CD14-positive monocyte (primary cell): ENCODE results near the gene DEGS1. TPM values are rescaled to one million over a fixed set of nuclear protein-coding genes. Genes with fewer than 3 reads are reported as not detected.

ENCODE experiments used
- DNase-seq, 3 donors: peaks; one replicate each; pipeline ENCODE4 v3.0.0-alpha.2; 2011 to 2022
- H2AFZ ChIP-seq: 2 replicates; pipeline ENCODE4 v1.6.0; 2012; ENCODE audit warnings: mild to moderate bottlenecking, low read depth, low read length, inconsistent platforms; ENCODE audit not compliant: insufficient read depth, poor library complexity, severe bottlenecking
- H3K27ac ChIP-seq, 2 donors: 1 replicate in 1 of 2; 2 replicates in 1 of 2; pipeline ENCODE4 v1.5.1; 2012 to 2013; ENCODE audit warnings: low read length in 2 of 2, control low read depth in 1 of 2, inconsistent platforms in 1 of 2, low read depth in 1 of 2, mild to moderate bottlenecking in 1 of 2
- H3K27me3 ChIP-seq, 2 donors: one replicate each; pipeline versions ENCODE4 v1.6.0 to v1.6.1; 2011 to 2013; ENCODE audit warnings: low read length in 2 of 2; ENCODE audit not compliant: control insufficient read depth in 2 of 2, insufficient read depth in 2 of 2
- H3K36me3 ChIP-seq, 2 donors: replicated peaks in 1 of 2; 1 replicate in 1 of 2; 2 replicates in 1 of 2; pipeline versions ENCODE4 v1.5.1 to v1.6.1; 2012 to 2013; ENCODE audit warnings: low read length in 2 of 2, control low read depth in 1 of 2, inconsistent platforms in 1 of 2, mild to moderate bottlenecking in 1 of 2; ENCODE audit not compliant: insufficient read depth in 2 of 2, control insufficient read depth in 1 of 2
- H3K4me1 ChIP-seq, 2 donors: 1 replicate in 1 of 2; 2 replicates in 1 of 2; pipeline versions ENCODE4 v1.5.1 to v1.6.1; 2012 to 2013; ENCODE audit warnings: low read length in 2 of 2, control low read depth in 1 of 2, inconsistent platforms in 1 of 2, mild to moderate bottlenecking in 1 of 2, moderate library complexity in 1 of 2; ENCODE audit not compliant: insufficient read depth in 2 of 2, control insufficient read depth in 1 of 2
- H3K4me2 ChIP-seq: replicated peaks from 2 replicates; pipeline ENCODE3; 2012; ENCODE audit warnings: low read length, moderate library complexity, mild to moderate bottlenecking; ENCODE audit not compliant: poor library complexity, severe bottlenecking; ENCODE audit errors: extremely low read depth
- H3K4me3 ChIP-seq, 3 experiments: fragments of 200-600 bp in 1 of 3; sonication (generic) in 1 of 3; replicated peaks in 1 of 3; 1 replicate in 2 of 3; 2 replicates in 1 of 3; pipeline ENCODE4 v1.5.1; 2011 to 2013; ENCODE audit warnings: low read length in 3 of 3, mild to moderate bottlenecking in 3 of 3, control low read depth in 2 of 3, low read depth in 2 of 3, inconsistent platforms in 1 of 3, moderate library complexity in 1 of 3
- H3K79me2 ChIP-seq: 2 replicates; pipeline ENCODE4 v1.6.0; 2012; ENCODE audit warnings: mild to moderate bottlenecking, control low read depth, inconsistent platforms, low read length, moderate library complexity; ENCODE audit not compliant: insufficient read depth
- H3K9ac ChIP-seq: 2 replicates; pipeline ENCODE4 v1.6.0; 2017; ENCODE audit warnings: low read length, mild to moderate bottlenecking; ENCODE audit not compliant: insufficient read depth, poor library complexity, severe bottlenecking
- H3K9me3 ChIP-seq, 2 donors: replicated peaks in 1 of 2; 1 replicate in 1 of 2; 2 replicates in 1 of 2; pipeline versions ENCODE4 v1.5.1 to v1.6.1; 2012 to 2013; ENCODE audit warnings: low read length in 2 of 2, control low read depth in 1 of 2; ENCODE audit not compliant: control insufficient read depth in 1 of 2, insufficient read depth in 1 of 2
- H4K20me1 ChIP-seq: 2 replicates; pipeline ENCODE4 v1.6.0; 2012; ENCODE audit warnings: mild to moderate bottlenecking, low read length, control low read depth, moderate library complexity; ENCODE audit not compliant: insufficient read depth
- H3K27ac Mint-ChIP-seq, 7 donors: one replicate each; pipeline ENCODE4 v1.8.0; 2020; ENCODE audit warnings: mild to moderate bottlenecking in 7 of 7, mixed read lengths in 7 of 7, moderate library complexity in 6 of 7, inconsistent platforms in 2 of 7
- H3K27me3 Mint-ChIP-seq, 3 donors: one replicate each; pipeline ENCODE4 v1.8.0; 2021 to 2022; ENCODE audit warnings: low read depth in 3 of 3, mild to moderate bottlenecking in 3 of 3, mixed read lengths in 3 of 3, moderate library complexity in 3 of 3, inconsistent platforms in 1 of 3
- H3K36me3 Mint-ChIP-seq, 2 donors: one replicate each; pipeline ENCODE4 v1.8.0; 2020; ENCODE audit warnings: mixed read lengths in 2 of 2, inconsistent platforms in 1 of 2, mild to moderate bottlenecking in 1 of 2
- H3K4me1 Mint-ChIP-seq: one replicate; pipeline ENCODE4 v1.8.0; 2020; ENCODE audit warnings: mild to moderate bottlenecking, mixed read lengths
- H3K4me3 Mint-ChIP-seq, 2 donors: one replicate each; pipeline ENCODE4 v1.8.0; 2020; ENCODE audit warnings: mild to moderate bottlenecking in 2 of 2, mixed read lengths in 2 of 2, moderate library complexity in 1 of 2
- H3K9me3 Mint-ChIP-seq, 7 donors: one replicate each; pipeline ENCODE4 v1.8.0; 2020 to 2022; ENCODE audit warnings: mixed read lengths in 7 of 7, mild to moderate bottlenecking in 6 of 7, moderate library complexity in 6 of 7, inconsistent platforms in 2 of 7
- CTCF ChIP-seq: fragments of 200-600 bp; IDR thresholded peaks from one replicate; pipeline ENCODE4 v1.8.0; 2022; ENCODE audit warnings: antibody characterized with exemption, mild to moderate bottlenecking
- WGBS: methylation state at CpG from one replicate; pipeline ENCODE4 v1.1.5; 2013; ENCODE audit warnings: missing lambda C conversion rate; ENCODE audit not compliant: insufficient coverage; 5-methylcytosine and 5-hydroxymethylcytosine counted together
- intact Hi-C, 2 donors: fragments of 100-400 bp; cut with micrococcal nuclease; formaldehyde crosslinking; loops; one replicate each; pipeline versions ENCODE4 v1.15.0 to v1.15.1; 2023
- polyA plus RNA-seq, 3 donors: library from polyadenylated mRNA; depleted of rRNA in 1 of 3; unstranded in 2 of 3; stranded (reverse) in 1 of 3; fragments of 300-500 nt in 2 of 3; fragments of >200 nt in 1 of 3; fragmentation: Illumina TruSeq in 2 of 3; gene quantifications; 1 replicate in 2 of 3; 2 replicates in 1 of 3; pipeline ENCODE4 v1.2.3, GENCODE V29; 2012 to 2021

Gene DEGS1
- polyA plus RNA-seq, 3 donors = 35.0 to 137 (median 118) TPM

- Histone ChIP-seq H4K20me1 (peaks cover 4% of the 10 kb centered on the region), H3K4me2 (no peak overlapping the region), H3K27ac (no peak overlapping the region), H3K27me3 (no peaks in the 10 kb centered on the region), H3K79me2 (no peaks in the 10 kb centered on the region), H2AFZ (no peak overlapping the region), H3K9ac (no peak overlapping the region), H3K36me3 (peaks cover 16 to 59% of the 10 kb centered on the region in 2 donors), H3K4me1 (no peaks in the 10 kb centered on the region), H3K4me3 (no peak overlapping the region), H3K9me3 (no peaks in the 10 kb centered on the region)
- Mint-ChIP-seq H3K27ac (no peak overlapping the region), H3K4me1 (no peaks in the 10 kb centered on the region), H3K9me3 (no peaks in the 10 kb centered on the region), H3K27me3 (peaks cover 0 to 2% (median 0%) of the 10 kb centered on the region in 3 donors), H3K36me3 (peaks cover 26 to 52% of the 10 kb centered on the region in 2 donors), H3K4me3 (no peak overlapping the region)
- no peak for TF ChIP-seq CTCF
- WGBS = 73% methylated on average over 2 of the region's 3 CpGs
- intact Hi-C loops = no loop called here
- DNase-seq = no peak
Measured at GRCh38 chr1:224151117-224151516, 31.9 kb upstream of the DEGS1 start.

- no peaks in the 10 kb centered on the region for H3K27me3 ChIP-seq
- H4K20me1 ChIP-seq = no peaks in the 10 kb centered on the region
- H3K36me3 Mint-ChIP-seq = peaks cover 47 to 59% of the 10 kb centered on the region in 2 donors
- peaks cover 0 to 2% (median 0%) of the 10 kb centered on the region in 3 donors for H3K27me3 Mint-ChIP-seq
- no peak for DNase-seq
- no peak overlapping the region for H3K27ac Mint-ChIP-seq
- H2AFZ ChIP-seq = no peak overlapping the region
- H3K4me3 ChIP-seq = no peak overlapping the region
- H3K27ac ChIP-seq = no peak overlapping the region
- H3K4me3 Mint-ChIP-seq = no peak overlapping the region
- H3K4me1 Mint-ChIP-seq = peaks cover 2% of the 10 kb centered on the region
- H3K79me2 ChIP-seq = no peaks in the 10 kb centered on the region
- H3K4me2 ChIP-seq = no peak overlapping the region
- intact Hi-C loops = no loop called here
- TF ChIP-seq CTCF = no peak
- 96% methylated on average over 10 of the region's 11 CpGs for WGBS
- H3K9ac ChIP-seq = no peak overlapping the region
- no peaks in the 10 kb centered on the region for H3K9me3 ChIP-seq
- H3K4me1 ChIP-seq = peaks cover 0 to 6% of the 10 kb centered on the region in 2 donors
- no peaks in the 10 kb centered on the region for H3K9me3 Mint-ChIP-seq
- peaks cover 40 to 85% of the 10 kb centered on the region in 2 donors for H3K36me3 ChIP-seq
Measured at GRCh38 chr1:224157316-224157715, 25.7 kb upstream of the DEGS1 start.
